Astrocyte (in vitro differentiated cells and primary cell): ENCODE measurements around the gene POLD3. TPM values are rescaled to one million over a fixed set of nuclear protein-coding genes. Genes with fewer than 3 reads are reported as not detected.

Source experiments
- DNase-seq: peaks from one replicate; pipeline ENCODE4 v3.0.0-alpha.2; 2010; ENCODE audit warnings: low read depth
- FAIRE-seq: peaks from 2 replicates; lab custom pipeline; 2011; peaks lifted over from hg19 to GRCh38; lab: Jason Lieb, UNC
- H2AFZ ChIP-seq: 2 replicates; pipeline ENCODE4 v1.6.0; 2012; ENCODE audit warnings: low read depth, low read length, inconsistent platforms
- H3K27ac ChIP-seq: 2 replicates; pipeline ENCODE4 v1.5.1; 2011; ENCODE audit warnings: low read depth, low read length, inconsistent platforms
- H3K27me3 ChIP-seq: 2 replicates; pipeline ENCODE4 v1.6.0; 2011; ENCODE audit warnings: low read length, inconsistent platforms; ENCODE audit not compliant: insufficient read depth
- H3K36me3 ChIP-seq: 2 replicates; pipeline ENCODE4 v1.5.1; 2011; ENCODE audit warnings: low read length, inconsistent platforms; ENCODE audit not compliant: insufficient read depth
- H3K4me1 ChIP-seq: 2 replicates; pipeline ENCODE4 v1.5.1; 2011; ENCODE audit warnings: low read length, inconsistent platforms; ENCODE audit not compliant: insufficient read depth
- H3K4me2 ChIP-seq: 2 replicates; pipeline ENCODE4 v1.6.0; 2012; ENCODE audit warnings: low read length, inconsistent platforms
- H3K4me3 ChIP-seq: 2 replicates; pipeline ENCODE4 v1.5.1; 2011; ENCODE audit warnings: low read depth, mild to moderate bottlenecking, low read length, inconsistent platforms; ENCODE audit not compliant: insufficient read depth
- H3K79me2 ChIP-seq: 2 replicates; pipeline ENCODE4 v1.6.0; 2012; ENCODE audit warnings: mild to moderate bottlenecking, low read length, inconsistent platforms; ENCODE audit not compliant: insufficient read depth
- H3K9ac ChIP-seq: 2 replicates; pipeline ENCODE4 v1.6.0; 2012; ENCODE audit warnings: mild to moderate bottlenecking, low read length, inconsistent platforms
- H3K9me3 ChIP-seq: 2 replicates; pipeline ENCODE4 v1.5.1; 2012; ENCODE audit warnings: low read depth, mild to moderate bottlenecking, low read length, inconsistent platforms; ENCODE audit not compliant: insufficient read depth
- H4K20me1 ChIP-seq: 2 replicates; pipeline ENCODE4 v1.6.0; 2012; ENCODE audit warnings: low read length, inconsistent platforms; ENCODE audit not compliant: insufficient read depth
- H3K27ac Mint-ChIP-seq: one replicate; pipeline ENCODE4 v1.8.0; 2021; ENCODE audit warnings: mild to moderate bottlenecking, mixed read lengths; ENCODE audit not compliant: unreplicated experiment
- H3K27me3 Mint-ChIP-seq: one replicate; pipeline ENCODE4 v1.8.0; 2021; ENCODE audit warnings: low read depth, mixed read lengths; ENCODE audit not compliant: unreplicated experiment
- H3K36me3 Mint-ChIP-seq: one replicate; pipeline ENCODE4 v1.8.0; 2021; ENCODE audit warnings: low read depth, mixed read lengths; ENCODE audit not compliant: unreplicated experiment
- H3K4me1 Mint-ChIP-seq: one replicate; pipeline ENCODE4 v1.8.0; 2021; ENCODE audit warnings: low read depth, mixed read lengths; ENCODE audit not compliant: unreplicated experiment
- H3K4me3 Mint-ChIP-seq: one replicate; pipeline ENCODE4 v1.8.0; 2021; ENCODE audit warnings: mild to moderate bottlenecking, moderate library complexity, mixed read lengths; ENCODE audit not compliant: unreplicated experiment
- H3K9me3 Mint-ChIP-seq: one replicate; pipeline ENCODE4 v1.8.0; 2021; ENCODE audit warnings: mild to moderate bottlenecking, mixed read lengths; ENCODE audit not compliant: unreplicated experiment
- CTCF ChIP-seq: IDR thresholded peaks from 2 replicates; pipeline ENCODE4 v1.5.1; 2011; ENCODE audit warnings: low read depth, mild to moderate bottlenecking, inconsistent platforms, low read length, moderate library complexity; ENCODE audit not compliant: insufficient read depth
- EZH2 ChIP-seq: IDR thresholded peaks from 2 replicates; pipeline ENCODE4 v1.6.1; 2012; ENCODE audit warnings: mild to moderate bottlenecking, low read length, inconsistent platforms; ENCODE audit not compliant: insufficient read depth
- total RNA-seq: library from RNA; stranded (reverse); gene quantifications from 2 replicates; pipeline ENCODE4 v1.2.1, GENCODE V29; 2021

POLD3 gene
- total RNA-seq, 1 donor from 2014 or later, result 6.5 TPM

- peaks cover 4% of the 10 kb centered on the region for H3K9me3 Mint-ChIP-seq
- no peak for FAIRE-seq
Observed at GRCh38 chr11:74566146-74566960, 26.0 kb upstream of the POLD3 start.

GRCh38 chr11:74568028-74568427, 24.4 kb upstream of the POLD3 start:
- no peaks in the 10 kb centered on the region for H3K79me2 ChIP-seq
- H2AFZ ChIP-seq, result no peak overlapping the region
- TF ChIP-seq CTCF, result no peak
- no peak for TF ChIP-seq EZH2
- FAIRE-seq (no peak), DNase-seq (no peak)
- H3K36me3 Mint-ChIP-seq, result no peaks in the 10 kb centered on the region
- no peaks in the 10 kb centered on the region for H3K4me1 Mint-ChIP-seq
- no peaks in the 10 kb centered on the region for H3K36me3 ChIP-seq
- H3K9ac ChIP-seq, result no peak overlapping the region
- no peak overlapping the region for H3K27ac ChIP-seq
- peaks cover 7% of the 10 kb centered on the region for H3K27me3 Mint-ChIP-seq
- H3K4me2 ChIP-seq, result no peak overlapping the region
- no peaks in the 10 kb centered on the region for H3K4me1 ChIP-seq
- no peak overlapping the region for H3K4me3 Mint-ChIP-seq
- peaks cover 5% of the 10 kb centered on the region for H3K27me3 ChIP-seq
- no peak overlapping the region for H3K27ac Mint-ChIP-seq
- H3K9me3 ChIP-seq, result no peaks in the 10 kb centered on the region
- H3K4me3 ChIP-seq, result no peak overlapping the region
- H4K20me1 ChIP-seq, result no peaks in the 10 kb centered on the region
- peaks cover 1% of the 10 kb centered on the region for H3K9me3 Mint-ChIP-seq

More at GRCh38 chr11:74566146-74566960, 26.0 kb upstream of the POLD3 start:
- H3K27ac ChIP-seq, result no peak overlapping the region
- H3K4me1 ChIP-seq, result no peaks in the 10 kb centered on the region
- no peaks in the 10 kb centered on the region for H4K20me1 ChIP-seq
- DNase-seq, result no peak
- H3K4me2 ChIP-seq, result no peak overlapping the region
- Mint-ChIP-seq H3K27ac (no peak overlapping the region), H3K4me1 (no peaks in the 10 kb centered on the region), H3K4me3 (no peak overlapping the region), H3K27me3 (peaks cover 5% of the 10 kb centered on the region), H3K36me3 (no peaks in the 10 kb centered on the region)
- H2AFZ ChIP-seq, result no peak overlapping the region
- H3K9ac ChIP-seq, result no peak overlapping the region
- TF ChIP-seq EZH2, result no peak
- TF ChIP-seq CTCF, result no peak
- H3K27me3 ChIP-seq, result no peaks in the 10 kb centered on the region
- H3K4me3 ChIP-seq, result no peak overlapping the region
- no peaks in the 10 kb centered on the region for H3K36me3 ChIP-seq
- H3K9me3 ChIP-seq, result no peaks in the 10 kb centered on the region
- H3K79me2 ChIP-seq, result no peaks in the 10 kb centered on the region
